Medulla oblongata (tissue), 1 donor: Measurements from ENCODE around the gene DMD.

ENCODE experiments used
- DNase-seq: peaks from one replicate; pipeline ENCODE4 v3.0.0-alpha.2; 2015; ENCODE audit errors: extremely low spot score

DMD gene

DNA sequence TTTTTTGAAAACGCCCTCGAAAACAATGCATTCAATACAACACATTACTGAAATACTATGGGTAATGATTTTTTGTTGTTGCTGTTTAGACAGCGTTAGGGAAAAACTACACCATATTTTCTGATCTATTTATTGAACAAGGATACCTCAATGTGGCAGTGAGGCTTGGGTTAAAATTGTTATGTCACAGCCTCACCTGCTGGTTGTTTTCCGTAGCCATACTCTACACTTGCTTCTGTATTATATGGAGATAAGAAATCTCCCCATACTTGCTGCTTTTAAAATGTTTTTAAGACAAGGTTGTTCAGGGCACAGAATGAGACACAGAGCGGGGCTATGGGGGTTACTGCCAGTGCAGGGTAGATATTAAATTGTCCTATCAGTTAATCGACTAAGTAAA lies 1917.9 kb downstream of the DMD start:
- no peak for DNase-seq

DNA sequence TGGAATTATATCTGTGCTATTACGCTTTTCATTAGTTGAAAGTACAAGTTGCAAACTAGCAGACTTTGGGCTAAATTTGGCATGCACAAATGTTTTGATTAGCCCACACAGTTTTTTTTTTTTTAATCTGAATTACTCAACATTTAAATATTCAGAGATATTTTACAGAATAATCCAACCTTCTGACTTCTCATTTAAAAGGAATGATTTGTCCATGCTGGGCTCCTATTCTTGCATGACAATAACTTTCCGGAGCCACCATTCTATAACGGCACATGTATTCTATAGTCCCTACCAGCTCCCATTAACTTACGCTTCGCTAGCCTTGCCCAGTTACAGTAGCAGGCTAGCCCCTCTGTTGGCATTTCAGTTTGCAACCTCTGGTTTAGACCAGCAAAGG lies 1920.2 kb downstream of the DMD start:
- no peak for DNase-seq

DNA sequence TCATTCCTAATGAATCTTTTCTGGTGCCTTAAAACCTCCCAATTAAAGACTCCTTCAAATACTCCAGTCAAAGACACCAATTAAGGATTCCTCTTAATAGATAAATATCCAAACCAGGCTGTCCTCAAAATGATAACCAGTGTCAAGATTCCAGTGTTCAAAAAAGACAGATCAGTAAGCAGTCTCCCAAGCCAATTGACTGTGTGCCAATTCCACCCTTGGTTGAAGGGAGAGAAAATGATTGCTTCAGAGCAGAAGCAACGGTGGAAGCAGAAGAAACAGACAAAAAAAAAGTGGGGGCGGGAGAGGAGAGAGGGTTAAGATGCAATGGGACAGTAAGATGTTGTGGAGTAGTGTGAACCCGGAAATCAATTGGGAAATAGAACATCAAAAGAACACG lies 1923.5 kb downstream of the DMD start:
- DNase-seq = no peak

DNA sequence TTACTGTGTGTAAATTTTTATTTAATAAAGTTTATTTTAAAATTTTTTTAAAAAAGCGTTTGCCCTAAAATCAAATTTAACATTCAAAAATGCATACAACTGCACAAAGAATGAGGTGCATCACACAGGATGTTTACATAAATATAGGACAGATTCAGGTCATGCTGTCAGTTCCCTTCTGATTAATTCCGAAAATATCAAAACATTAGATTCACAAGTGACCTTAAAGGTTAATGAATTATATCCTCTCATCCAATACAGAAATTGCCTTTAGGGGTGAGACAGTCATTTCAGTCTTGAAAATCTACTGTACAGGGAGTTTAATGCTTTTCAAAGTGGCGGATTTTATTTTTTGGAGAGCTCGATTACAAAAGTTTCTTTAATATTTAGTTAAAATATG lies 1930.8 kb downstream of the DMD start:
- no peak for DNase-seq

DNA sequence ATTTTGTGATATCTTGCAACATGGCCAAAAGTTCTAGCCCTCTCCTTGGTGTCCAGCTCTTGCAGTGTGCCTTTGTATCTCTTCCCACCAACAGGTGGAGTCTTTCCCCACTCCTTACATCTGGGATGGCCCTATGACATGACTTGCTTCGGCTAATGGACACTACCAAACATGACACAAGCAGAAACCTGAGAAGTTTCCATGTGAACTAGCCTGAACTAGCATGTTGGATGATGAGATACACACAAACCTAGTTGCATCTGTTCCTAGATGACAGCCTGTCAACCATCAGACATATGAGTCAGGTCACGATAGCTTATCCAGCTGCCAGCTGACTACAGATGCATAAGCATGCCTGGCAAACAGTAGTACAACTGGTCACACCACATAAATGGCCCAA lies 1932.0 kb downstream of the DMD start:
- DNase-seq = peak; percentile 12

DNA sequence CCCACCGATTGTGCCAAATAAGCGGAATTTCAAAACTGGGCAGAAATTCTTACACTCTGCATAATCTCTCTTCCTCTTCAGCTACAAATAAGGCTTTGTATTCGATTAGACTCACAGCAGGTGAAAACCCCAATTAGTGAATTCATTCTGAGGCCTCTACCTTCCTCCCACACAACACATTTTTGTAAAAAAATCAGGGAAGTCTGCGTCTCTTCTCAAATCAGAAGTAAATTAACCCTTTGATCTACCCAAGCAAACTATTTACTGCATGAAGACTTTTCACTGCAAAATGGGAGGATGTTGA lies 1938.9 kb downstream of the DMD start:
- DNase-seq = no peak

DNA sequence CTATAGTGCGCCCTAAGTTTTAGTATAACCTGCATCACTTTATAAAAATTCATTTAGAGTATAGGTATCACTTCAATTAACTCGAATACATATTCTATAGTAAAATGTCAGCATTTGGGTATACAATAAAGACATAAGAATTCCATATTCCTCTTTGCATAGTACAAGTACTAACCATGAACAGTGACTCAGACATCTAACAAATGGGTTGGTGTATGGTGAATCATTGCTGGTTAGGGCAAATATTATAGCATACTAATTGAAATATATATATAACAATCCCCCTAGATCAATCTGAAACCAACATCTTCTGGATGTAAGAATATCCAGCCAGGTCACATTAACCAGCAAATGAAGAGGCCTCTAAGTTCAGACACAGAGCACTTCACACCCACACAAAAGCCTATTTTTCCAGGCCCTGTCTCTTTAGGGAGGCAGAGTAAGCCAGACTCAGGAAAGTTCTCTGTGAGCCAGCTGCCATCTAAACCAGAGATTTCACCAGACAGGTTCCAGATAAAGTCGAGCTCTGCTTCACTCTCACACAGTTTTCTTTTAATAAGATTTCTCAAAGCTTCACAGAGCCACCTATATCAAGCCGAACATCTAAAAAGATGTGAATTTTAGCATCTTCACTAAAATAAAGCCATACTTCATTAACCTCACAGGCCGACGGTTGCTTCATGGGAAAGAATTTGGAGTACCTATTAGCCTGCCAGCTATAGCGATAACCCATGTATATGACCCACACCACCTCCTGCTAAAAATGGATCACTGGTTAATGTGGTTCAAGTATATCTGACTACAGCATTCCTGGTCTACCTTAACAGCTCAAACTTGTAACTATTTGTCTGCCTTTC lies 1939.5 kb downstream of the DMD start:
- DNase-seq = no peak

DNA sequence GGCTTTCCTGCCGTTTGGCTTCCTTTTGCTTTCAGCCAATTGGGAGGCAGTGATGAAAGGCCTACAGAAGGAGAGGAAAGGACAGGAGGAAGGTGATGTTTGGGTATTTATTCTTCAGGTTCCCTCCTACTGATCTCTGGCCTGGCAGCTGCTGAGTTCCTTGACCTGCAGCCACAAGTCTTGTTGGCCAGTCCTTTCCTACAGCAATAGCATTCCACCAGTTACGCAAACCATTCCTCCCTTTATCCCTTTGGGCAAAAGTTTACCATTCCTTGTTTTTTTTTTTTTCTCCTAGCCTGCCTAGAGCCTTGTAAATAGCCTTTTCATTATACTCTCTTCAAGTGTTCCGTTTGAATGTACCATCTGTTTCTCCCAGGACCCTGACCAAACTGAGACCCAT lies 1941.4 kb downstream of the DMD start:
- DNase-seq = no peak

DNA sequence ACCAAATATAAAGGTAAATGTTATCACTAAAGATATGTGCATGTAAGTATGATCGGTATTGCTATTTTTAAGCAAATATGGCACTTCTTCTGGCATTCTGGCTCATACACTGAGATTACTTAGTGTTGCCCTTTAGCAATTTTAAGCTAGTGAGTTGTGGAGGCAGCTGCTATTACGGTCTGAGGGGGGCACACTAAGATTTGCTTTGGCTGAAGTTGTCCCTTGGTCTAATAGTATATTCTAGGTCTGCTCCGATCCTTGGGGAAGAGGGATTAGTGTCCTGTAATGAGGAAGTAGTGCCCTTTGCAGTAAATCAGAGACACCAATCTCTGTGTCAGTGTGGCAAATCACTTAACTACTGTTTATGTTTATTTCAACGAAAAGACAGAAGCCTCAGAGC lies 1943.0 kb downstream of the DMD start:
- peak; percentile 11 for DNase-seq

DNA sequence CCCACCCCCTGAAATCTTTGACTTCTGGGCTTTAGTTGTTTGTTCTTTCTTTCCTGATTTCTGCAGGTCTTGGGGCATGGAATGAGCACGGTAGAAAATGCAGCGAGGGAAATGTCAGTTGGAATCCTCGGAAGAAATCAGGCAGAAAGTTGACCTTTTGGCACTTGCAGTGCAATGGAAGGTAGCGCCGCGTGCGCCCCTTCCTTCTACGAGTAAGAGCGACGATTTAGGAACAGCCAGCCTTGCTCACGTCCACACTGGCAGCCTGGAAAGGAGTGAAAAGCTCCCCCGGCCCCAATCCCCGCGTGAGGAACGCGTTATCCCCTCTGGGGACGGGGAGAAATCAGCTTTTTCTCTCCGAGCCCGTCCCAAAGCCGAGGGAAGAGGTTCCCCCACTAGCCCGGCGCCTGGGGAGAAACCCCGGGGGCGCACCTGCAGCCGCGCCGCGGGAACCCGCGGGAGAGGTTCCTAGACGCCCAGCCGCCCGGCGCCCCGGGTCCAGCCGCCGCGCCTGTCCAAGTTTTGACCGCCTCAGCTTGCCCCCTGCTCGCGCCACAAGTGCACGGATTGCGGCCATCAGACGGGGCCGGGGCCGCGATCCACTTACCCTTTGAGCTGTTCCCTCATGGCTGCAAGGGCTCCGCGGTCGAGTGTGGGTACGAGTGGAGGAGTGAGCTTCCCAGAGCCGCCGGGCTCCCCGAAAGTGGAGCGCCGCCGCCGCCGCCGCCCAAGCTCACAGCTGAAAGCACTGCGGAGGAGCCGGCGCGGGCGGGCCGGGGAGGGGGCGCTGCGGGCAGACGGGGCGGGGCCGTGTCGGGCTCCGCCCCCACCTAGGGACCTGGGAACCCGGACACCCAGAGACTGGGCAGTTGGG lies 1944.9 kb downstream of the DMD start:
- peak; percentile 29 for DNase-seq

DNA sequence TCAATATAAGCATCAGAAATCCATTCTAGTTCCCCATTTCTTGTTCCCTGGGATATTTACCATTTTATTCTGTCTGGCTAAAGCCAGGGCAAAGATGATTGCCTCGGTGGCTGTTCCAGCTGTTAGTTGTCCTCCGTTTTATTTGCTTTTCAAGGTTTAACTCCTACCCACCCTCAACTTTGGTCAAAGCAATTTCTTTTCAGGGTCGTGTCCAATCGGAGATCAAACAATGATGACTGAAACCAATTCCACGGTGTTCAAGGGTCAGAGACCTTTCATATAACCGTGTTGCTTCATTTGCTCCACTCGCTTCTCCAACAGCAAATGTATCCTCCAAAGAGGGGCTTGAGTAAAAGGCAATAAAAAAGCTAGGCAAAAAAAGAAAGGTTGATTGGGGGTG lies 1946.0 kb downstream of the DMD start:
- DNase-seq = no peak

DNA sequence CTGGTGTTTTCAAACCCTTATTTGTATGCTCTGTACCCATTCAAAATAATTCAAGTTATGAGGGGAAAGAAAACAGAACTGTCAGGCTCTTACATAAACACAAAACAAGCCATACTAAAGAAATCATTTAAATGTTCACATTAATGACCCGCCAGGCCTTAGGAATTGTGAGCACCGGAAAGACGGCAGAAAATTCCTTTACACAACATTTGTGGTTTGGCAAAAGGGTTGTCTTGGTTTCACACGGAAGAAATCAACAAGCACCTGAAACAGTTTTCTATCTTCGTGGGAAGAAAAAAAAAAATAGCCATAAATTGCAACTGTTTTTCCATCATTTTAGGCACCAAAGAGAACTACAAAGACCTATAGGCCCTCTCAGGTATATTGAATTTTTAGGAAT lies 1951.0 kb downstream of the DMD start:
- no peak for DNase-seq

DNA sequence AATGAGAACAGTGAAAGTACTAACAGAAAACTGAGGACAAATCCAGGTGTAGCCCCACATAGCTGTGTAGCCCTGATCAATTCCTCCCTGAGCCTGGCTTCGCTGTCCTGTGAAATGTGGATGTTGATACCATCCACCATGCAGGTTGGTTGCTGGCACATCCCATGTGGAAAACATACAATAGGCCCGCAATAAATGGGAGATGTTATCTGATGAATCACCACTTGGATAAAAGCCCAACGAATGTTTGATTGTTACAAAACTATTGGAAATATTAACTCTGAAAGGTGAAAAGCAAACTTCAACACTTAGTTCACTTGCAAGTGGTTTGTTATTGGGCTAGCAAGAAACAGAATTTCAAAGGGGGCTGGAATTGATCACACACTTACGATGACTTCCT lies 1953.2 kb downstream of the DMD start:
- no peak for DNase-seq

DNA sequence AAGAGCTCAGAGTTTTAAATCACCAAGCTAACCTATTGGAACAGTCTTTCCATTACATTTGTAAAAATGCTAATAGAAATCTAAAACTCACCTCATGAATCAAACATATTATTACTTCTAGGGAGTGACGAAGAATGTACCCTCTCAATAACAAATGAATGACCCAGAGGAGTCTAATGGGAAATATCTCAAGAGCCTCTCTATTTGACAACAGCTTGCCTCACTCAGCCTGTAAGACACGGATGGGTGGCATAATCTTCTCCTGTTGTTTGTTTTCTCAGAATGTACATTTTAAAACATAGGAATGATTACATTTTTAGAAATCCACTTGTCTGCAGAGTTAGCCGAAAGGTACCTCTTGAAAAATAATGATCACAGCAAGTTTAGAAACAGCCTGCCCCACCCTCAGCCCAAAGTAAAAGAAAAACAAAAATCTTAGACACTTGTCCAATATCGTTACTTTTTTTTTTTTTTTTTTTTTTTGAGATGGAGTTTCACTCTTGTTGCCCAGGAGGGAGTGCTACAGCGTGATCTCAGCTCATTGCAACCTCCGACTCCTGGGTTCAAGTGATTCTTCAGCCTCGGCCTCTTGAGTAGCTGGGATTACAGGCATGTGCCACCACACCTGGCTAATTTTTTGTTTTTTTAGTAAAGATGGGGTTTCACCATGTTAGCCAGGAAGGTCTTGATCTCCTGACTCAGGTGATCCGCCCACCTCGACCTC lies 1955.9 kb downstream of the DMD start:
- DNase-seq = no peak

DNA sequence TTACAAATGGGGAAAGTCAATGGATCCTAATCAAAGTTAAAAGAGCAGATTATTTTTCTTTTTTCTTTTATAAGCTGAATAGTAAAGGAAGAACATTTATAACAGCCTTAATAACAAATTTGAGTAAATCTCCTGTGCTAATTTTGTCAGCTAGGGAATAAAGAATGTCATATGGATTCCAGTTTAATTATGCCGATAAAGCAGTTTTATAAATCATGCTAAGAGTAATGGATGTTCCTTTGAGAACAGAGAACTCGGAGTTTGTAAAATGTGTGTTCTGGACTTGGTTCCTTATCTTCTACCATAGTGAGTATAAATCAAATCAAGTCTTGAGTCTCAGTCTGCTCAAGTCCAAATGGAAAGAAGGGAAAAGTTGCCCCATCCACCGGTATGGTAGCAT lies 1959.2 kb downstream of the DMD start:
- DNase-seq = no peak

DNA sequence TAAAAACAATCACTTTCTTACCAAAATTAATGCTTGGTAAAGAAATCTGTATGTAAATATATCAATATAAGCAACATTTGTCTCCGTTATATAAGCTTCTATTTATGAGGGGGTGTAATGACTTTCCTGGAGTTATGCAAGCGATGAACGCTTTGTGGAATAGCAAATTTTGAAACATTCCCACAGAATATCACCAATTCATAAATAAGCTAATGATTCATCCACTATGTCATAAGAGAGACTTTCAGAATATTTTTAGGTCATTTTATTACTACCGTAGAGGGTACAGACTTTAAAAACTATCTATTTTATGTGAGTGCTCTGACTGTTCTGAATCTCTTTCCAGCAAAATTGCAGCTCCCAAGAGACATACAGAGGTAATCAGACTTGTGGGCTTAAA lies 1960.0 kb downstream of the DMD start:
- no peak for DNase-seq

DNA sequence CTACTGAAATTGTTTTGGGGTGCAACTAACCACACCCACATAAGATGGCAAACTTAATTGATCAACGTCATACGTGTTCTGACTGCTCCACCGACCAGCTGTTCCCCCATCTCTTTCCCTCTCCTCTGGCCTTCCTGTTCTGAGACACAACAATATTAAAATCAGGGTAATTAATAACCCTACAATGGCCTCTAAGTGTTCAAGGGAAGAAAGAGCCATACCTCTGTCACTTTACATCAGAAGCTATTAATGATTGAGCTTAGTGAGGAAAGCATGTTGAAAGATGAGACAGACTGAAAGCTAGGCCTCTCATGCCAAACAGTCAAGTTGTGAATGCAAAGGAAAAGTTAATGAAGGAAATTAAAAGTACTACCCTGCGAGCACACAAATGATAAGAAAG lies 1965.6 kb downstream of the DMD start:
- DNase-seq = no peak

DNA sequence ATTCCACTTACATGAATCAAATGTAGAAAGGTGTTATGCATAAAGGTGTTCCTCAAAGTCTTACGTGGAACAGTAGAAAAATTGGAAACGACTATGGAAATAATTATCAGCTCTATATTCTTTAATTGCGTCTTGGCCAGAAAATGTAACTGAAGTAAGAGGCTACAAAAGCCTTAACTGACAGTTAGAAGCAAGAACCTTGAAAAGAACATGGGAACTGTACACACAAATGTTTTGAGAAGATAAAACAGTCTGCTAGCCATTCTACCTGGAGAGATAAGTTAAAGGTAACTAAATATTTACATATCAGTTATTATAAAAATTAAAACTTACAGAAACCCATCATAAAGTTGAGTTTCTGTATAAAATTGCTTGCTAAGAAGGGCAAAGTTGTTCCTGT lies 1967.5 kb downstream of the DMD start:
- no peak for DNase-seq

DNA sequence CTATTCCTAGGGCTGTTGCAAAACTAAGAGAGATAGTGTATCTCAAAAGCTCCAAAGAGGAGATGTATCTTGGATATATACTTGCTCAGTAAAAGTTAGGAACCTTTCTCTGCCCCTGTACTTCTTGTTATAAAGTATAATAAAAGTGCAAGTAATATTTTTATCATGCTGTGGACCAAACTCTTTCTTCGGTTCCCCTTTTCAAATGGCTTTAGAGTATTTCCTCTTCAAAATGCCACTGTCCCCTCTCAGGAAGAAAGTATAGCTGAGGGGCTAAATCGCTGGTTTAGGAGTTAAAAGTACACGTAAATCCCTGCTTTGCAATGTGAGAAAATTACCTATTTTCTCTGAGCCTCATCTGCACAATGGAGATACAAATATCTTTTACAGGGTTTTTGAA lies 1970.4 kb downstream of the DMD start:
- no peak for DNase-seq

DNA sequence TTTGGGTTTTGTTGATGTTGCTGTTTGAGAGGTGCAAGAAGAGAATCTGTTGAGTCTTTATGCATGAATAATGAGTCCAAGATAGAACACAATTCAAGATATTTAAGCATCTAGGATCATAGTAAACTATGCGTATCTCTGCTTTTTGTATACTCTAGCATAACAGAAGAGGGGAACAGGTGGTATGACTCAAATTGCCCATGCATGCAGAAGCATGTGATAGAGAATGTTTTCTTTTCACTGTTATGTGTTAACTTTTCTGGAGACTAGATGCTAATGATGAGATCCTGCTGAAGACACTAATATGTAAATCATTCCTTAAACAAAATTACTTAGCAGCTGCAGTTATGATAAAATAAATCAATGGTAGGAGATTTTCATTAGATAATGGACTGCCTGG lies 1974.2 kb downstream of the DMD start:
- no peak for DNase-seq

DNA sequence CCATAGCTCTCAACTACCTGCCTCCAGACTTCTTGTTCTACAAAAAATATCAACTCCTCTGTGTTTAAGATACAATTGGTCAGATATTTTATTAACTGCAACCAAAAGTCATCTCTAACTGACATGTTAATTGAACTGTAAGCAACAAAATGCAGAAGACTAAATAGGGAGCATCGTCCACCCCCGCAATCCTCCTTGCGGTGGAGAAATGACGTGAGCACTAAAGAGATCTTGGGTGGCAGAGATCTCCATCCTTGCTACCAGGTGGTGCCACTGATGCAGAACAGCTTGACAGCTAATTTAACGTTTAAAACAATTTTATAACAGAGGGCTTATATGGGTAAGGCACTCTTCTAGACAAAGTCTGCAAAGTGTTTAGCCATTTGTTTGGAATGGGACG lies 1975.1 kb downstream of the DMD start:
- DNase-seq = no peak

DNA sequence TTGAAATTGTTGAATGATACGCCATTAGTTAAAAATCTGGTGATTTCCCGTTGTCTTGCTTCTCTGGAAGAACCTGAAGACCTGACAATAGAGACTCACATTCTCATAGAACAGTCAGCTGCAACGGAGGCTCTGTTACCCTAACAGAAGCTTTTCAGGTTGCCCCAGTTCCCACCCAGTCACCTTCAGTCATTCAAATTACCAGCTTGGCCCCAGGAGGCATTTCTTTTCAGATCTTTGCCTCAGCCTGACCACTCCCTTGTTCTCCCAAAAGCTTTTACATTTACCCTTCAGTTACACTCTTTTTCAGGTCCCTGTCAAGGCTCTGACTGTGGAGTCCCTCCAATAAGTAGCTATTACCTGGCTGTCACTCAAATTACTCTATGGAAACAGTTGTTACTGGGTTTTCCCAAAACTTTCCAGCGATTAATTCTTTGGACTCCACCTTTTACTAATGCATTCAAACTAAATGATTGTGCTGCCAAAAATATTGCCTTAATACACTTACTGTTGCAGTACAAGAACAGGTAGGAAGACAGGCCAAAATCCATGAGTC lies 1977.3 kb downstream of the DMD start:
- DNase-seq = no peak
